Loucy (cell line): ENCODE measurements around the gene NAA11.

Source experiments
- H2AFZ ChIP-seq: fragments of 200-600 bp; sonication (generic); 2 replicates; pipeline ENCODE4 v1.6.0; 2016; ENCODE audit warnings: antibody characterized with exemption, mild to moderate bottlenecking, low read length, moderate library complexity
- H3F3A ChIP-seq: fragments of 200-600 bp; 2 replicates; pipeline ENCODE4 v1.6.0; 2016; ENCODE audit warnings: antibody characterized with exemption, low read depth, mild to moderate bottlenecking
- H3K27me3 ChIP-seq: fragments of 200-600 bp; sonication (generic); 2 replicates; pipeline ENCODE4 v1.6.1; 2014; ENCODE audit warnings: low read length, mild to moderate bottlenecking; ENCODE audit not compliant: insufficient read depth, poor library complexity, severe bottlenecking
- H3K36me3 ChIP-seq: fragments of 200-600 bp; sonication (generic); 2 replicates; pipeline ENCODE4 v1.6.1; 2016; ENCODE audit warnings: low read length; ENCODE audit not compliant: insufficient read depth
- H3K4me1 ChIP-seq: fragments of 200-600 bp; sonication (generic); 2 replicates; pipeline ENCODE4 v1.5.1; 2014; ENCODE audit warnings: low read length, mild to moderate bottlenecking; ENCODE audit not compliant: insufficient read depth, poor library complexity, severe bottlenecking
- H3K4me2 ChIP-seq: fragments of 200-600 bp; sonication (generic); 2 replicates; pipeline ENCODE4 v1.6.0; 2014; ENCODE audit warnings: antibody characterized with exemption, low read length, low read depth, mild to moderate bottlenecking; ENCODE audit not compliant: poor library complexity, severe bottlenecking
- H3K4me3 ChIP-seq: fragments of 200-600 bp; sonication (generic); 2 replicates; pipeline ENCODE4 v1.5.1; 2014; ENCODE audit warnings: low read length, mild to moderate bottlenecking, mixed read lengths; ENCODE audit not compliant: poor library complexity, severe bottlenecking
- H3K79me2 ChIP-seq: fragments of 200-600 bp; sonication (generic); 2 replicates; pipeline ENCODE4 v1.6.1; 2014; ENCODE audit warnings: low read length; ENCODE audit not compliant: insufficient read depth
- H3K9ac ChIP-seq: fragments of 200-600 bp; sonication (generic); 2 replicates; pipeline ENCODE4 v1.6.0; 2014; ENCODE audit warnings: mild to moderate bottlenecking, low read depth, low read length, moderate library complexity; ENCODE audit not compliant: poor library complexity, severe bottlenecking
- H3K9me2 ChIP-seq: fragments of 200-600 bp; sonication (generic); replicated peaks from 2 replicates; pipeline ENCODE4 v1.6.1; 2016; ENCODE audit warnings: low read depth, low read length, mixed read lengths
- H3K9me3 ChIP-seq: fragments of 200-600 bp; sonication (generic); 2 replicates; pipeline ENCODE4 v1.6.1; 2014; ENCODE audit warnings: mild to moderate bottlenecking, antibody characterized with exemption, low read length, low read depth; ENCODE audit not compliant: insufficient read depth
- H4K20me1 ChIP-seq: fragments of 200-600 bp; sonication (generic); 2 replicates; pipeline ENCODE4 v1.6.0; 2014; ENCODE audit warnings: antibody characterized with exemption, low read length, mild to moderate bottlenecking; ENCODE audit not compliant: insufficient read depth, poor library complexity, severe bottlenecking
- EZH2phosphoT487 ChIP-seq: fragments of 200-600 bp; IDR thresholded peaks from 2 replicates; pipeline ENCODE4 v1.6.1; 2018; ENCODE audit warnings: antibody characterized with exemption, mild to moderate bottlenecking, moderate library complexity, borderline replicate concordance
- TF ChIP-seq, protein P1 (sequence below): fragments of 200-600 bp; sonication (generic); conservative IDR thresholded peaks from 2 replicates; pipeline ENCODE4 v1.5.1; 2014; ENCODE audit warnings: mild to moderate bottlenecking, antibody characterized with exemption, low read length

Gene NAA11

DNA sequence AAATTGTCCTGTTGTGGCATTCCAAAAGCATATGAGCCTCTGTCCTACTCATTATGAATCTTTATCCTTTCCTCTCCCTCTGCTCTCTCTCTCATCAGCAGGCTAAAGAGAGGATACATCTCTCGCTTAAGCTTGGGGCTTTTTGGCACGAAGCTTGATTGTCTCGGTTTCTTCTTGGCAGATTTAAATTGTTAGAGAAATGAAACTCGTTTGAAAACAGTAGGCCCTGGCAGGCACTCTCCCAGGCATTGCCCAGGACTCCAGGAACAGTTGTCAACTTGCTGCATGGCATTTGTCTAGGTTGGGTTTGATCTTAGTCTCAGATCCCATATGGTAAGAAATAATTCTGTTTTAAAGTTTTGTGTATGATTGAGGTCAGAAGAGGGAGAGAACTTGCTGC, 35.5 kb downstream of the NAA11 start:
- no peak overlapping the region for H2AFZ ChIP-seq
- TF ChIP-seq, protein P1, sequence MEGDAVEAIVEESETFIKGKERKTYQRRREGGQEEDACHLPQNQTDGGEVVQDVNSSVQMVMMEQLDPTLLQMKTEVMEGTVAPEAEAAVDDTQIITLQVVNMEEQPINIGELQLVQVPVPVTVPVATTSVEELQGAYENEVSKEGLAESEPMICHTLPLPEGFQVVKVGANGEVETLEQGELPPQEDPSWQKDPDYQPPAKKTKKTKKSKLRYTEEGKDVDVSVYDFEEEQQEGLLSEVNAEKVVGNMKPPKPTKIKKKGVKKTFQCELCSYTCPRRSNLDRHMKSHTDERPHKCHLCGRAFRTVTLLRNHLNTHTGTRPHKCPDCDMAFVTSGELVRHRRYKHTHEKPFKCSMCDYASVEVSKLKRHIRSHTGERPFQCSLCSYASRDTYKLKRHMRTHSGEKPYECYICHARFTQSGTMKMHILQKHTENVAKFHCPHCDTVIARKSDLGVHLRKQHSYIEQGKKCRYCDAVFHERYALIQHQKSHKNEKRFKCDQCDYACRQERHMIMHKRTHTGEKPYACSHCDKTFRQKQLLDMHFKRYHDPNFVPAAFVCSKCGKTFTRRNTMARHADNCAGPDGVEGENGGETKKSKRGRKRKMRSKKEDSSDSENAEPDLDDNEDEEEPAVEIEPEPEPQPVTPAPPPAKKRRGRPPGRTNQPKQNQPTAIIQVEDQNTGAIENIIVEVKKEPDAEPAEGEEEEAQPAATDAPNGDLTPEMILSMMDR, result no peak
- TF ChIP-seq EZH2phosphoT487, result no peak
- no peaks in the 10 kb centered on the region for H3F3A ChIP-seq
- no peak overlapping the region for H3K9ac ChIP-seq
- H3K4me2 ChIP-seq, result no peak overlapping the region
- no peaks in the 10 kb centered on the region for H3K79me2 ChIP-seq
- peaks cover 6% of the 10 kb centered on the region for H3K4me1 ChIP-seq
- no peaks in the 10 kb centered on the region for H3K27me3 ChIP-seq
- H3K4me3 ChIP-seq, result no peak overlapping the region
- no peaks in the 10 kb centered on the region for H3K9me2 ChIP-seq
- no peaks in the 10 kb centered on the region for H3K9me3 ChIP-seq
- no peaks in the 10 kb centered on the region for H3K36me3 ChIP-seq
- no peaks in the 10 kb centered on the region for H4K20me1 ChIP-seq

DNA sequence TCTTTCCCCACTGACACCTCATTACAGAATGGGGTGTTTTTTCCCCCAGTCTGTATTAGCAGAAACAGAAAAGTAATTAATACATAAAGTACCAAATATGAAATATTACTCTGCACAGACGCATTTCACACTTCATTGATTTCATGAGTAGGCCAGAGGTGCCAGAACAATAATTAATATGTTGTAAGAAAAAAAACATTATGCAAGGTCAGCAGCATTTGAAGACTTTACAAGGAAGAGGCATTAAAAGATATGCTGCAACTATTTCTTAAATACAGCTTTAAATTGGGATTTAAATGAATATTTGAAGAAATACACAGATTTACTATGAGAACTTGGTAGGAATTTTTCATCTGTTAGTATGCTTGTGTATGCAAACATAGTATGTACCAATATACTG, 37.7 kb downstream of the NAA11 start:
- no peaks in the 10 kb centered on the region for H4K20me1 ChIP-seq
- no peak overlapping the region for H3K9ac ChIP-seq
- no peak overlapping the region for H3K4me2 ChIP-seq
- no peak overlapping the region for H3K4me3 ChIP-seq
- H3K27me3 ChIP-seq, result no peaks in the 10 kb centered on the region
- no peaks in the 10 kb centered on the region for H3K36me3 ChIP-seq
- no peaks in the 10 kb centered on the region for H3K9me3 ChIP-seq
- no peak for TF ChIP-seq EZH2phosphoT487
- TF ChIP-seq, protein P1, result no peak
- no peak overlapping the region for H2AFZ ChIP-seq
- H3K9me2 ChIP-seq, result no peaks in the 10 kb centered on the region
- H3K4me1 ChIP-seq, result peaks cover 6% of the 10 kb centered on the region
- no peaks in the 10 kb centered on the region for H3F3A ChIP-seq
- H3K79me2 ChIP-seq, result no peaks in the 10 kb centered on the region

DNA sequence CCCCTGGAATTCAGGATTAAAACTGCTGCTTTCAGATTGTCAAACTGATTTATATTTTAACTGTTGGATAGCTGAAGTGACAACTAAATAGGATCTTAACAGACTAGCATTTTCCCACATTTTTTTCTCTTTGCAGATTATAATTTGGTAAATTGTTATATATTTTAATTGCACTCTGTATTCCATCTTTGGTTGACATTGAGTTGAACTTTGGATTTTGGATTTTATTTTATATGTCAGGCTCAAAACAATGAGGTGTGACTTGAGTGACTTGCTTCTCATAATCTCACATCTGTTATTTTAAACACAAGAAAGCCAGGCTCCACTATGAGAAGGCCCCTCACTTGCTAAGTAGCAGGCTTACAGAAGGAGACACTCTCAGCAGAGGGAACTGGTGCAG, 38.1 kb downstream of the NAA11 start:
- TF ChIP-seq EZH2phosphoT487, result no peak
- TF ChIP-seq, protein P1, result no peak
- no peaks in the 10 kb centered on the region for H3K9me2 ChIP-seq

More for the DNA sequence above, 38.1 kb downstream of the NAA11 start:
- Histone ChIP-seq H3K4me1 (peaks cover 6% of the 10 kb centered on the region), H3F3A (no peaks in the 10 kb centered on the region), H3K9me3 (no peaks in the 10 kb centered on the region), H3K4me3 (no peak overlapping the region), H3K27me3 (no peaks in the 10 kb centered on the region), H3K79me2 (no peaks in the 10 kb centered on the region), H3K4me2 (no peak overlapping the region), H4K20me1 (no peaks in the 10 kb centered on the region), H2AFZ (no peak overlapping the region), H3K36me3 (no peaks in the 10 kb centered on the region), H3K9ac (no peak overlapping the region)
